Measurements from ENCODE around the gene UBE2E2.
"Not testable (repeated sequence)": the region's sequence is repeated elsewhere in the genome, so short reads cannot be mapped to it uniquely, and the experiment has no call there.

The UBE2E2 gene

DNA sequence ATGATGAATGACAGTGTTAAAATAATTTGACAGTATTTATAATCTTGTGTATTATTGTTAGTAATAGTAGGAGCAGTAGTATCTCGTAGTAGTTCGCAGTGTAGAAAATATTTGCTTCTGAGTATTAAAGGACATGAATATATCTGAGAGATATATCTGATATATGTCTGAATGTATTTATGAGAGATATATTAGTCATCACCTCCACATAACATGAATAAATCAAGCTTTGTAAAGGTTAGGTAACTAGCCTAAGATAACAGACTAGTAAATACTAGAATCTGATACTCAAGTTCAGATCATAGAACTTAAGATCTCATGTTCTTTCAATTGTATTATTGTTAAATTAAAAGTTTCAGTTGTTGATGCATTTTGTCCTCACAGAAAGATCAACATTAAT lies 130.5 kb downstream of the UBE2E2 start:
- DNase-seq = no peak

DNA sequence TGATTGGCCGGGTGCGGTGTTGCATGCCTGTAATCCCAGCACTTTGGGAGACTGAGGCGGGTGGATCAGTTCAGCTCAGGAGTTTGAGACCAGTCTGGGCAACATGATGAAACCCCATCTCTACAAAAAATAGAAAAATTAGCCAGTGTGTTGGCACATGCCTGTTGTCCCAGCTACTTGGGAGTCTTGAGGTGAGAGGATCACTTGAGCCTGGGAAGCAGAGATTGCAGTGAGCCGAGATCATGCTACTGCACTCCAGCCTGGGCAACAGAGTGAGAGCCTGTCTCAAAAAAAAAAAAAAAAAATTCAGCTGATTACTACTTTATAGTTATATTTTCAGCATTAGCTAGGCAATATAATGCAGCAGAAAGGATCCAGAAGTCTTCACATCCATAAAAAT lies 133.7 kb downstream of the UBE2E2 start:
- DNase-seq = not testable (repeated sequence)

DNA sequence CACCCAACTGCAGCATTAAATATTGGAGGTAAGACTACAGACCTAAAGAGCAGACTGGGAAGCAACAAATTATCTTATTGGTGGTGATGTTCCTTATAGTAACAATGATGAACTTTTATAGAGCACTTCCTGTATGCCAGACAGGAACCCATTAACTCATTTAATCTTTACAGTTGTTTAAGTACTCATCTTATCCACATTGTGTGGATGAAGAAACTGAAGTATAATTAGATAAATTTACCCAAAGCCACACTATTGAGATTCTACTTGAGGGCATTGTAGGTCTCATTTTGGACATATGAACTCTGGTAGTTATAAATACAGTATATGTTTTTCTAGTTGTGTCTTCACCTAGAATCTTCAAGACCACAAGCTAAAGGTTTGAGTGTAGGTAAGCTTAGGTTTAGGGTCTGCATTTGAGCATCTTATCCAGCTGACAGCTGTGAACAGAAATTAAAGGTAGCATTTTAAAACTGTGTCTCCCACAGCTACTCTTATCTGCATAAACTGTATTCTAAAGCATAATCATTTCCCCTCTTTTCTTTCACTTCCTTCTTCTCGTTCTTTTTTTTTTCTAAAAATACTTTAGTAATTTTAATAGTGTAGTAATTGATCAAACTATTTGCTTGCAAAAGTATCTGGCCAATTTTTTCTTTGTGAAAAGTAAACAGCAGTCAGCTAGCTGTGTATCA lies 138.2 kb downstream of the UBE2E2 start:
- DNase-seq = no peak

DNA sequence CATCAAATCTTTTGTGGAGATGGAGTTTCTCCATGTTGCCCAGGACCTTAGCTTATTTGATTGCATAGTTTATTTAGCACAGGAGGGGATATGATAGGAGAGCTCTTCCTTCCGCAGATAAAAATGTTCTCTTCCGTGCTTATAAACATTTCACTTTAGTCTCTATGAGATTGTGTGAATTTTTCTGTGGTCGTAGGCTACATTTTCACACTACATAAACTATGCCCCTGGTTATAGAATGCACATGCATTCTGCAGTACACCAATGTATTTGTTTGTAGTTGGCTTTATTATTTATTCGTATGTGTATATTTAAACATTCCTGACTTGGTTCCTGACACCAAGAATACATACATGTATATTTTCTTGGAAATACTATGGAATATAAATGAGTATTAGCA lies 139.2 kb downstream of the UBE2E2 start:
- no peak for DNase-seq

DNA sequence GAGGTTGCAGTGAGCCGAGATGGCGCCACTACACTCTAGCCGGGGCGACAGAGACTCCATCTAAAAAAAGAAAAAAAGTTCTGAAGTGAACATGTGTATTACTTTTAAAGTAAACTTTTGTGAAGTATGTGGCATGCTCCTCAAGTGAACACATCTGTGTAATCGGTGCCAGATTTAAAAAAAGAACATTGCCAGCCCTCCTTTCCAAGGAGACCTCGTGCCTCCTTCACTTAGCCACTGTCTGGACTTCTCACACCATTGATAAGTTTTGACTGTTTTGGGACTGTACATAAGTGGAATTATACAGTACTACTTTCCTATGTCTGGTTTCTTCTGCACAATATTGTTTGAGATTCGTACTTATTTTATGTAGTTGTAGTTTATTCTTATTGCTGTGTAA lies 140.4 kb downstream of the UBE2E2 start:
- no peak for DNase-seq

DNA sequence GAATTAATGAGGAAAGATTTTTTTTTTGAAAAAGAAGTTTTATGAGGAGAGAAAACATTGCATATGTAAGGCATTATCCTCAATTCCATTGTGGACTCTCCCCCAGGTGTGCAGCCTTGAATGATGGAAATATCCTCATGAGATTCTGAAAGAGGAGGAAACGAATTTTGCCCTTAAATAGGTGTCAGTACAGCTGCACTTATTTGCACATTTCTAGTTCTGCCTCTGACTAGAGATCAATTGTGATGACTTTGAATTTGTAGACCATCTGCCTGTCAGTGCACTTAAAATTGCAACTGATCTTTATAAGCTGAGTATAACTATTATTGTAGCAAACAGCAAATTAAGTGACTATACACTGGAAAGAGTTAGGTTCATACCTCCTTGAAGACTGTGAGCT lies 141.8 kb downstream of the UBE2E2 start:
- no peak for DNase-seq

DNA sequence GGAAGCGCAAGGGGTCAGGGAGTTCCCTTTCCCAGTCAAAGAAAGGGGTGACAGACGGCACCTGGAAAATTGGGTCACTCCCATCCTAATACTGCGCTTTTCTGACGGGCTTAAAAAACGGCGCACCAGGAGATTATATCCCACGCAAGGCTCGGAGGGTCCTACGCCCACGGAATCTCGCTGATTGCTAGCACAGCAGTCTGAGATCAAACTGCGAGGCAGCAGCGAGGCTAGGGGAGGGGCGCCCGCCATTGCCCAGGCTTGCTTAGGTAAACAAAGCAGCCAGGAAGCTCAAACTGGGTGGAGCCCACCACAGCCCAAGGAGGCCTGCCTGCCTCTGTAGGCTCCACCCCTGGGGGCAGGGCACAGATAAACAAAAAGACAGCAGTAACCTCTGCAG lies 146.3 kb downstream of the UBE2E2 start:
- not testable (repeated sequence) for DNase-seq

DNA sequence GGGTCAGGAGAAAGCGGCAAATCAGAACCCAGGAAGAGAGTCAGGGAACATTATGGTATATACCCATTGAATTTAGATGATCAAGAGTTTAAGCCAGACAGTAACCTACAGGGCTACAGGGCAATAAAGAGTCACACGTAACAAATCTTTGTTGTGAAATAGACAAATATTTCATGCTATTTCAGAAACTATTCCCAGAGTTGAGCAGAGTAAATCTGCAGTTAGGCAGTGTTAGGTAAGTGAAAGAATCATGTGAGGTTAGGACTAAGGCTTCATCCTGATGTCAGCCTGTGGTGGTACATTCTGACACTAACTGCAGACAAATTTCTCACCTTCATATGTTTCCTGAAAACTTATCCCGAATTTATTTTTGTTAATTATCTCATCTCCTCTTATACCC lies 153.0 kb downstream of the UBE2E2 start:
- no peak for DNase-seq

DNA sequence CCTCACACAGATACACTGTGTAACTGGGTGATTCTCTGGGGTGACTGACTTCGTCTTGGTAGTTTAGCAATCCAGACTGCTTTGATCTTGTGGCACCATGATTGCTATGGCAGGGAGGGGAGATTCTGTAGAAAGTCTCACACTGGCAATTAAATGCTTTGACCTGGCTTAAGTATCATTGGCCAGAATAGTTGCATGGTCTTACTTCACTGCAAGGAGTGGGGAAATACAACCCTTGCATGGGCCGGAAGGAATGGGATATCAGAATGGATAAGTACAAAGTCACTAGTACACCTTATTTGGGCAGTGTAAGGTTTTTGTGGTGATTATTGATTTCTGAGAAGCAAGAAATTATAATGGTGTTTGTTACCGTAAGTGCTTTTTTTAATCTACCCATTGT lies 153.8 kb downstream of the UBE2E2 start:
- no peak for DNase-seq

DNA sequence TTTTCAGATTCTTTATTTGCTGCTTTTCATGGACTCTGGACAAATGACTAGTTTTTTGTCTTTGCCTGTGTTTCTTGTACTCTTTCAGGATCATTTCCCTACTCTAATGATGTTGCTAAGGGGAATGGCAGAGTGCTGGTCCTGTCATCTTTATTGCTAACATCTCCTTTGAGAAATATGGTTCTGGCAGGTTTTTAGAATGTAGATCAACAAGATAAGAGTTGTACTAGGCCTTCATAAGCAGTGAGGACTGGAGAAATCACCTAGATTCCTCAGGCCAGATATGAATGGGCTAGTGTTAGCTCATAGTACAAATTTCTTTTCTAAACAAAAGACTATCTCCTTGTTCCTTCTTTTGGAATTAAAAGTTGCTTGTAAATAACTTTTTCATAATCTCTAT lies 156.0 kb downstream of the UBE2E2 start:
- DNase-seq = no peak

DNA sequence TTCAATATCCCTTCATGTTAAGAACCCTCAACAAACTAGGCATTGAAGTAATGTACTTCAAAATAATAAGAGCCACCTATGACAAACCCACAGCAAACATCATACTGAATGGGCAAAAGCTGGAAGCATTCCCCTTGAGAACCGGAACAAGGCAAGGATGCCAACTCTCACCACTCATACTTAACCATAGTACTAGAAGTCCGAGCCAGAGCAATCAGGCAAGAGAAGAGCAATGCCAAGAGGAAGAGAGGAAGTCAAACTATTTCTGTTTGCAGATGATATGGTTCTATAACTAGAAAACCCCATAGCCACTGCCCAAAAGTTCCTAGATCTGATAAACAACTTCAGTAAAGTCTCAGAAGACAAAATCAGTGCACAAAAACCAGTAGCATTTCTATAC lies 161.9 kb downstream of the UBE2E2 start:
- no peak for DNase-seq

DNA sequence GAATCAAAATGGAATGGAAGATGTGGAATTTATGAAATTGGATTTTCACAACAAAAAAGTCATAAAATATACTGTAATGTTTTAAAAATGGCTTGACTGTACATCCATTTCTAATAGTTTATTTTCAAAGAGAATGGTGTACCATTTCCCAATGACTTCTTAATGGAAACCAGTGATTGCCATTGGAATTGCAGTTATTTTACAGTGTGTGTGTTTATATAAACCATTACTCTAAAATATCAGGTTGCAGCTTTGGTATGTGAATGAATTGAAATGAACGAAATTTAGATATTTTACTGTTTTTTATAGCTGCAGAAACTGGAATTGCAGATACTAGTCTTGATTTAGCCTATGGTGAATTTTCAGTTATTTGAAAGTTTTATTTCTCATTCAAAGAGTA lies 165.6 kb downstream of the UBE2E2 start:
- no peak for DNase-seq

DNA sequence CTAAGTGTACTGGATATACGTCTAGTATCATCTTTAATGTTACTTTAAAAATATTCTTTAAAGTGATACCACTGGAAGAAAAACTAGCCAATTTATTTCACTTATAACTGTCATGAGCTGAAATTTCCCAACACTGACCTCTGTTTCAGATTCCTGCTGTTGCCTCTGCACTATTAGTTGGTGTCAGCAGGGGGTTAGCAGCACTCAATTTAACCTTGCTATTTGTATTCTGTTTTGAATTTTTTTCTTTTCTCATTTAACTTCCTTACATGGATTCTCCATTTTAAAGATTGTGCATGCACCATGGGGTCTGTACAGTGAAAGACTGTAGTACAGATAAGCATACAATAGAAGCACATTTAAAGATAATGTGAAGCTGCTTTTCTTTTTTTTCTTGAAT lies 169.2 kb downstream of the UBE2E2 start:
- DNase-seq = no peak

DNA sequence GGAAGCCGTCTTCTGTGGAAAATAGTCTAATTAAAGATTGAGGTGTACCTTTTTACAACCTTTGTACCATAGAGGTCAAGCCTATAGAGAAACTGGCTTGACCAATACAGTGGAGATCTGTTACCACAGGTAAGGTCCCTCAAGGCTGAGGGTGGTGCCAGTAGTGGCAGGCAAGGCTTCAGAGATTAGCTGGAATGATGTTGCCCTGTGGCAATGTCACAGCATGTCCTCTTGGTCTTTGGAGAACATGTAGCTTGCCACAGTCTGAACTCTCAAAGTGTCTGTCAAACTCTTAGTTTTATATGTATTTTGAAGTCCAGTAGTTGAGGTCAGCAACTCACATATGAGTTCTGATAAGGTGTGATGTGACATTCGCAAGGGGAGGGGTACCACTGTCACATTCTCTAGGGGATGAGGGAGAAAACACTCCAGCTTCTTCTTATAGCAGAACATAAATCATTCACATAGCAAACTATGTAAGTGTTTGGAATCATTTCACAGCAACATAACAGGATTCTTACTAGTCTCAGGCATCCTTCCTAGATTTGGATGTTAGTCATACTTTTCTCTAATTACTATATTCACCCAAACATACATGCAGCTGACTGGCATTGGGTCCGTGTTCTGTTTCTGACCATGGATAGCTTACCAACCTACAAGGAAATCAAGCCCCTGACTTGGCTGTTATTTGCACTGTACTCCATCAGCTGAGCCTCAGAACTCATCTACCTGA lies 173.6 kb downstream of the UBE2E2 start:
- DNase-seq = no peak

DNA sequence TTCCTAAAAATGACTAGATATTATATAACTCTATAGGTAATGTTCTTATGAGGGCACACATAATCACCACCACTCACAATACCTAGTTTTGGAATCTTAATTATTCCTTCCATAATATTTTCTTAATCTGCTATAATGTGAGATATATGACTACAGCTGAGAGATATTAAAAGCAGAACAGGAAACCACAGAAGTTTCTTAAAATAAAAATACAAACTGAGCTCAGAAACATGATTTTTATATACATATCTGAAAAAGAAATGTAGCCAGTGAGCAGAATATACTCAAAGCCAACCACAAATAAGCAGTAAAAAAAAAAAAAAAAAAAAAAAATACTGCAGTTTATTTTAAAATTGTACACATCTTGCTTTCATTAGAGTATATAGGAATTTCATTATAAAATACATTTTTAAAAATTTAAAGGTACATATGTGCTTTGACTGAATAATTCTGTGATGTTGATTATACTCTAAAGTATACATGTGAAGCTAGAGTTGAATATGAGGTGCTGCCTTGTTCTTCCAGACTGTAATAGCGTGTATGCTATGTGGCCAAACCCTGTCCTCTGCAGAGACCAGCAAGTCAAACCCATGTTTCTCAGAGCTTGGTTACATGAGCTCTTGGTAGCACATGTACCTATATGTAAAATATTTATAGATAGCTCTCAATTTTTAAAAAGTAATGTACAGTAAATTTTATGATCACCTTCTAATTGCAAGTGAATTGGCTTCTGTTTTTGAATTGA lies 175.0 kb downstream of the UBE2E2 start:
- DNase-seq = no peak

DNA sequence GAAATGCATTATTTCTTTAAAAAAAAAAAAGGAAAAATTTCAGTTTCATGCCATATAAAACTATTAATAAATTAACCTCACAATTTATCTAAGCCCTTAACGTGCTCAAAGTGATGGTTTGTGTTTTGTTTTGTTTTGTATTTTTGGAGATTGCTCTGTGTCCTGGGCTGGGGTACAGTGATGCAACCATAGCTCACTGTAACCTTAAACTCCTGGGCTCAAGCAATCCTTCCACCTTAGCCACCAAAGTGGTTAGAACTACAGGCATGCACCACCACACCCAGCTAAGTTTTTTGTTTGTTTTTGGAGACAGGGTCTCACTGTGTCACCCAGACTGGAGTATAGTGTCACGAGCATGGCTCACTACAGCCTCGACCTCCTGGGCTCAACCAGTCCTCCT lies 180.7 kb downstream of the UBE2E2 start:
- DNase-seq = no peak

DNA sequence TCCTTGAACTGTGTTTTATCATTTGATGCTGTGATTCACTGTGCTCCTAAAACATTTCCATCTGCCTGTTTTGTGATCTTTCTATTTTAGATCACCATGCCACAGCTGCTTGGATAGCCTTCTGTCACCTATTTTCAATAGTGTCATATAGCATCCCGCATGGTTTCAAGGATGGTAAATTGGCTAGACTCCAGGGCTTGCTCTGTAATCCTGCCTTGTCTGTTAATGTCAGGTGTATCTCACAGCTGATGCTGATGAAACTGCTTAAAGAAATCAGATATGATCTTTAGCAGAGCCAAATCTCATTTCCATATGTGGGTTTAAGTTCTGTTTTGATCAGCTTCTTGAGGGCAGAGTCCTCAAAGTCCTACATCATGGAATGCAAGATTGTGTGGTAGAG lies 182.2 kb downstream of the UBE2E2 start:
- no peak for DNase-seq

DNA sequence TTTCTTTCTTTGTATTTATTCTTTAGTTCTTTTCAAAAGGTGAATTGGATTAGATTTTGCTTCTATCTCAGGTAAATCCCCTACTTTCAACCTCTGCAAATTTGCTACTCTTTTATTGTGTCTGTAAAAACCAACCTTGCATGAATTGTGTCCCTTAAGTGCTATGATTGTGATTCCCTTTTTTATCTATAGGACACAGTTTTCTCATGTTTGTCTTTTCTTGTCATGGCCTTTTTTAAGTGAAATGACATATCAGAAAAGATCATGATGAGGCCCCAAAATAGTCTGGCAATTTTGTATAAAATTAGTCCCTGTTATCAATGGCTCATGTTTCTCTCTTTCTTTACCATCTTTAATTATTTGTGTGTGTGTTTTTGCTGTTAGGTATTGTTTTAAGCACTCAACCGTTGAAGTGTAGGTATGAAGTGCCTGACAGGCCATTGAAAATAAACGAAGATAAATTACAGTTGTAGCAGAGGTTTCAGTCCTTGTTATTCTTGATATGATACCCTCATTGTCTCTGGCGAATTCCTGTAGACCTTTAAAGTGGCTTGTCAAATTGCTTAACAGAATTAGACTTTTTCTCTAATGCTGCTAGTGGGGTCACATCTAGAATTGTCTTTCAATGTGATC lies 184.3 kb downstream of the UBE2E2 start:
- DNase-seq = no peak

DNA sequence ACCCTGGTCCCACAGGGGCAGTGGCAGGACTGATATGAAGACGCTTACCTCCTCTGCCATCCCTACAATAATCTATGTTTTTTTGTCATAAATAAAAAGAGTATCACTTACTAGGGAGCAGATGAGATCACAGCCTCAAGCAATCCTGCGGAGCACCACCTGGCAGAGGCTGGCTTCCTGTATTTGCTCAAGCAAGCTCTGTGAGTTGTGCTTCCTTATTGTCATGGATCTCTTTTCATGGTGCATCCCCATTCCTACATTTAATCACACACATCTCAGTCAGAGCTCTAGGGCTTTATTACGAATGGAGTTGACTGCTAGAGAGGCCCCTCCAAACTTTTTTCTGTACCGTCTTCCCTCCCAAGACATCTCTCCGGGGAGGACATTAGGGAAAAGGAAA lies 186.0 kb downstream of the UBE2E2 start:
- no peak for DNase-seq

DNA sequence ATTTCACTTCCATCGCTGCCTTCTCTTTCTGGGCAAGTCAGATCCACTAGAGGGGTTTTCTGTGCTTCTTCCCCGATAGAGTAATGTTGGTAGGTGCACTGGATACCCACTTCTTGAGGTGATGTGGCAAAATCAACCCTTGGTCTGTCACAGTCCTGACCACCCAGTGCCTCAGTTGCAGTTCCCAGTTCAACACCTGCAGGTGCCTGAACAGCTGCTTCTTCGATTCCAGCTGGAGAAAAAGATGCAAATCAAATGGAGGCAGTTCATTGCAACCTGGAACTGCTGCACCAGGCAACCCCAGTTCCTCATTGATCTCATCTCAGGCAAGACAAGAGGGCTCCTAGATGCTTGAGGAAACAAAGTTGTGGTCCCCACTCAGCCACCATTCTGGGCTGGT lies 186.6 kb downstream of the UBE2E2 start:
- DNase-seq = no peak

DNA sequence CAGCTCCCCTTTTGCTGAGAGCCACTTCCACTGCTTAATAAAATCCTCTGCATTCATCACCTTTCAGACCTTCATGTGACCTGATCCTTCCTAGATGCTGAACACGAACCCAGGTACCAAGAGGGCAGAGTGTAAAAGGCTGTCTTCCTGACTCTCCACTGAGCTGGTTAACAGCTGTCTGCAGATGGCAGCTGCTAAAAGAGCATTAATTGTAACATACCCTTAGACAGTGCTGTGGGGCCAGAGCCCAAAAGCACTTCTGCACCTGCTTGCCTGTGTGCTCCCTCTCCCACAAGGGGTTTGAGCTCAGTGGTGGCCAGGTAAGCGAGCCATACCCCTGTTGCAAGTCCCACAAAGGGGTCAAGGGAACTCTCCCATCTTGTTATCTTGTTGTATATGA lies 187.3 kb downstream of the UBE2E2 start:
- no peak for DNase-seq

DNA sequence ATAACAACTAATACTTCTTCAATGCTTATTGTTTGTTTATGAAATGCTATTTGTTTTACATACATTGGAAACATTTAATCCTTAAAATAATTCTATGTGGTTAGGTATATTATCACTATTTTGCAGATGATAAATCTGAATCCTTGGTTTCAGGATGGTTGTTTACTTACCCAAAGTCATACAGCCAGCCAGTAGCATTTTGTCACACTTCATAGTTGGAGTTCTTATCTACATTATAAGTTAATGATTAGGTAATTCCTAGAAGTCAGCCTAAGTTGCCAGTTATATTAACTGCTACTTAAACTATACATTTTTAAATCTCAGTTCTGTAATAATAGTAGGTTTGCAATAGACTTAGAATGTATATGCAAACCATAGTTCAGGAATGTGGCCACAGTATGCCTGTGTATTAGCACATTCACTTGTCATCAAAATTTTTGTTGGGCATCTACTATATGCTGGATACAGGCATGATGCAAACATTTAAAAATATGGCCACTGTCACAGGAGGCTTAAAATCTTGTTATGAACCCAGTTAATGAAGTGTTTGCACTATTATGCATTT lies 187.9 kb downstream of the UBE2E2 start:
- DNase-seq = no peak

DNA sequence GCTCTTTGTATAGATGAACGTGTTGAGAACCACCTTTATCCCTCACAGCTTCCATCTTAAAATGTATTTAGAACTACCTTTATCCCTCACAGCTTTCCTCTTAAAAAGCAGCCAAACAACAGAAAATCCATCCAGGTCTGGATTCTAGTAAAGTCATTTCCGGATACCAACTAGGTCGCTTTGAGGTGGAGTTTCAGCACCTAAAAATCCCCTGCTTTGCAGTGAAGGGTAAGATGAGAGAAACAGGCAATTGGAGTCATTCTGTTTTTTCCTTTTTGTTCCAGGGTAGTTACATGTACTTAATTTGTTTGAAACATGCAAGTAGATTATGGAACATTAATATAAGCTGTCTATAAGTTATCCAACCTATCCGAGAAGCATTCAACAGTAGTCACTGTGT lies 192.0 kb downstream of the UBE2E2 start:
- no peak for DNase-seq
